HuH-7 (cell line): ENCODE measurements around the gene LMOD2.

Source experiments
- DNase-seq: peaks from one replicate; pipeline ENCODE4 v3.0.0; 2011; ENCODE audit warnings: low spot score

LMOD2 gene

GRCh38 chr7:123640583-123640982 lies 15.1 kb upstream of the LMOD2 start:
- DNase-seq: no peak

DNA sequence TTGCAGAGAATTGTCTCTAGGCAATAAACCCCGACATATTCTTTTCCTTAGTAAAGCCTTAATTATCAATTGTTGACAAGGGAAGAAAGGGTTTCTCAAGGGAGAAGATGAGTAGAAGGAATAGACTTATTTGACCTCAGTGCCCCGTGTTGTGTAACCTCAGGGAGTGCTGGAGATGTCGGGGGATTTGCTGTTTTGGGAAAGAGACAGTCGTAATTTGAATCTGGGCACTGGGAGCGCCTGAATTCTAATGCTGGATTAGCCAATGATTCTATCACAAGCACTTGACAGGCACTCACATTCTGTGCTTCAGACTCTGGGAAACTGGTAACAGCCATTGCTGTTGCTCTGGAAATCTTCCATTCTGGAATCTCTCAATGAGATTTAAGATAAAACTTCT lies 13.8 kb upstream of the LMOD2 start:
- no peak for DNase-seq

DNA sequence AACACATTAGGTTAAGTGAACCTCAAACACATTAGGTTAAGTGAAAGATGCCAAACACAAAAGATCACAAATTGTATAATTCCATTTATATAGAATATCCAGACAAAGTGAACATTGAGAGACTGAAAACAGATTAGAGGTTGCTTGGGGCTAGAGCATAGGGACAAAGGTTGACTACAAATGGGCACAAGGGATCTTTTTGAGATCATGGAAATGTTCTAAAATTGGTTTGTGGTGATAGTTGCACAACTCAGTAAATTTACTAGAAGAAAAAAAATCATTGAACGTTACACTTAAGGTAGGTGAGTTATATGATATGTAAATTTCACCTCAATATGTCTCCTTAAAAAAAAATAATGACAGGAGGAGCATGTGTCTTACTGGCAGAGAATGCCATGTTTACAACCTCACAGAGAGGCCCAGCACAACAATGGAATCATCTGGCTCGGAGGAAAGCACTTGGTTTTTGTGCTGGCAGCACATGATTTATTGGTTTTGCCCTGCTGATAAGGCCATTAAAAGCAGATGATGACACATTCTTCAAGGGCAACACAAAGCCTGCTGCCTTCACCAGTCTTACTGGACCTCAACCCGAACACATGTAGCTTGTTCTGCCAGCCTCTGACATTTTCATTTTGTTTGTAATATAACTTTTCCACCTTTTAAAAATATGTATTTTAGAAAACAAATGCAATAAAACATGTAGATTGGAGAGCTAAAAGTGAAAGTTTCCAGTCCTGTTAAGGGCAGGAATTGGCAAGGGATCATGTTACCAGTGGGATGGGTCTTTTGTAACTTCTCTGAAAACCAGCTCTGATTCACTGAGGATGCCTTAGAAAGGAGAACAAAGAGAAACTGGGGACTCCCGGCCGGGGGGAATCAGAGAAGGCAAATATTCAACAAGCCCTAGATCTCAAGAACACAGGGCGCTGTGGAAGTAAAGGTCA lies 11.9 kb upstream of the LMOD2 start:
- DNase-seq: peak; percentile 60

GRCh38 chr7:123645516-123645915 lies 10.2 kb upstream of the LMOD2 start:
- DNase-seq: no peak

DNA sequence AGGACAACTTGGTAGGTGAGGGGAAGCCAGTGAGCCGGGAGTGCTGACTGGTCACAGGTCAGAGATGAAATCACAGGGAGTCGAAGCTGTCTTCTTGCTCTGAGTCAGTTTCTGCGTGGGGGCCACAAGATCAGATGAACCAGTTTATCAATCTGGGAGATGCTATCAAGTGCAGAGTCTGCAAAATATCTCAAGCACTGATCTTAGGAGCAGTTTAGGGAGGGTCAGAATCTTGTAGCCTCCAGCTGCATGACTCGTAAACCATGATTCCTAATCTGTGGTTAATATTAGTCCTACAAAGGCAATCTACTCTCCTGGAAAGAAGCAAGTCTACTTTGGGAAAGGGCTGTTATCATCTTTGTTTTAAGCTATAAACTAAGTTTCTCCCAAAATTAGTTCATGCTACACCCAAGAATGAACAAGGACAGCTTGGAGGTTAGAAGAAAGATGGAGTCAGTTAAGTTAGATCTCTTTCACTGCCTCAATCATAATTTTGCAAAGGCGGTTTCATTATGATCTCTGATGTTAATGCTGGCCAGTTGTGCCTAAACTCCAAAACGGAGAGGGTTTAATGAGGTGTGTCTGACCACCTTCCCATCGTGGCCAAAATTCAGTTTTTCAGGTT lies 8.4 kb upstream of the LMOD2 start:
- no peak for DNase-seq

- DNase-seq: no peak
These were observed 5.7 kb upstream of the LMOD2 start for GRCh38 chr7:123649964-123650363.

DNA sequence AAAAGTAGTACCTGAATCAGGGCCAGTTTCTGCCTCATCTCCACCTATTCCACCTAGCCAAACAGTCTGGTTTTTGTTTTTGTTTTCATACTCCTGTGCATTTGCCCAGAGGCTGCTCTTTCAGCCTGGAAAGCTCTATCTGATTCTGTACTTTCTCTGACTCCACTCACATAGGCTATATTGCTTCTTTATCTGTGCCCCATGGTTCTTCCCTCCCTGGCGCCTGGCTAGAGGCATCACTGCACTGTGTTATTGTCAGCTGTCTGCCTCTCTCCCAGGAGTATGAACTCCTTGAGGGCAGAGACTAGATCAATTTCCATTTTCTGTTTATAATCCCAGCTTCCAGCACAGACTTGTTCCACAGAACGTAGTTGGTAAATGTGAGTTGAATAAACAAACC lies 5.1 kb upstream of the LMOD2 start:
- no peak for DNase-seq

- DNase-seq: no peak
These were observed 3.3 kb upstream of the LMOD2 start for GRCh38 chr7:123652406-123652805.

DNA sequence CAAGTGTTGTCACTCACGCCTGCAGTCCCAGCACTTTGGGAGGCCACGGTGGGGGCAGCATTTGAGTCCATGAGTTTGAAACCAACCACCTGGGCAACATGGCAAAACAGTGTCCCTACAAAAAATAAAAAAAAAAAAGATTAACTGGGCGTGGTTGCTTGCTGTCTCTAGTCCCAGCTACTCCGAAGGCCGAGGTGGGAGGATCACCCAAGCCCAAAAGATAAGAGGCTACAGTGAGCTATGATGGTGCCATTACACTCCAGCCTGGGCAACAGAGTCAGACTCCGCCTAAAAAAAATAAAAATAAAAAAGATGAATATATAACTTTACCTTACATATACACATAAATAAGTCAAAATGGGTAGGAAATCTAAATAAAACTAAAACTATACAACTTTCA lies 2.5 kb upstream of the LMOD2 start:
- DNase-seq: no peak

GRCh38 chr7:123656544-123657303 lies 1.1 kb downstream of the LMOD2 start:
- DNase-seq: no peak

GRCh38 chr7:123657304-123657685 lies 1.6 kb downstream of the LMOD2 start:
- no peak for DNase-seq

DNA sequence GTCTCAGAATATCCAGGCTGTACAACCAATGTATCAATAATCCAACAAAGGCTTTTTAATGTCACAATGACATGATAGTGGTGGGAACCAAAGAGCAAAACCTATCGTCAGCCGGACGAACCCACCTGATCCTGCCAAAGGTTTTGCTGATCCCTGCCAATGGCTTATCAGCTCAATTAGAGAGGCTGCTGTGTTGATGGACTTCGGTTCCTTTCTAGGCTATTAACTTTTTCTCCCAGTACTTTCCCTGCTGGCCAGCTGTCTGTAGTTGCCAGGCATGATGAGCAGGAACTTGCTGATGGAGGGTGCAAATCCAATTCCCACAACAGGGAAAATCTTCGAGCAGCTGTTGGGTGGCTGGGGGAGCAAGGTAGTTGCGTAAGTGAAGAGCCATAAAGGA lies 2.4 kb downstream of the LMOD2 start:
- no peak for DNase-seq

DNA sequence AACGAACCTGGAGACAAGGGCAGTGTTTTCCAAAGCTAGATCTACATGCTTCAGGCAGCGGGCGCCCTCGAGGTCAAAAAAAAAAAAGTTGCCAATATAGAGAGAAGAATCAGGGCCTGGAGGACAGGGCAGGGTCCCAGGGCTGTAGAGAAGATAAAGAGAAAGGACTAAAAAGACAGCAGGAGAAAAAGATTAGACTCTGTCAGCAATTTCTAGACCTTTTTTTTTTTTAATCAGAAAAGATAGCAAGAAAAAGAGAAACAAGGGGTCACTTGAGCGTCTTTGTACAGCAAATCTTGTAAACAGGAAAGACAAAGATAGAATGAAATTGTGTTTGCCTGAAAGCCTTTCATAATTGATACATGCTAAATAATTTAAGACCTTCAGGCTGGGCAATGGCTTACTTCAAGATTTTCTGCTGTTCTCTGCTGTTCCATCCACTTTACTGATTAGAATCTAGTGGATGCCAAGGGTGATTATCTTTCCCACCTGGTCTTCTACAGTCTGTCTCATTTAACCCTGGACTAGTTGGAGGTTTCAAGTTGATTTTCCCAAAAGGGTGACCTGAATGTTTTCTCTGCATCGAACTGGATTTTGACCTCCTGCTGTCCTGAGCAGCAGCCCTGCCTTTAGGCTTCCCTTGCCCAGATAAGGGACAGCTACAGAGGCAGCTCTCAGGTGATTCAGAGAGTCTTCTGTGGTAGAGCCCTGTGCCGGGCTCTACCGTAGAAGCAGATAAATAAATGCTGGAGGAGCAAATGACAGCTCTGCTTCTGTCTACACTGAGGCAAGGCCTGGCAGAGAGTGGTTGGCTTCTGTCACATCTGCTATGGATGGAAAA lies 5.1 kb downstream of the LMOD2 start:
- DNase-seq: no peak

DNA sequence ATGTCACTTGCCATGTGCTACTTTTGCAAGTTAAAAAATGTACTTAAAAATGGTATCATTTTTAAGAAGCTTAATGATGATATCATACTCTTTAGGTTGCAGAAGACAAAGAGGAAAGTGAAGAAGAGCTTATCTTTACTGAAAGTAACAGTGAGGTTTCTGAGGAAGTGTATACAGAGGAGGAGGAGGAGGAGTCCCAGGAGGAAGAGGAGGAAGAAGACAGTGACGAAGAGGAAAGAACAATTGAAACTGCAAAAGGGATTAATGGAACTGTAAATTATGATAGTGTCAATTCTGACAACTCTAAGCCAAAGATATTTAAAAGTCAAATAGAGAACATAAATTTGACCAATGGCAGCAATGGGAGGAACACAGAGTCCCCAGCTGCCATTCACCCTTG lies 6.1 kb downstream of the LMOD2 start:
- no peak for DNase-seq

DNA sequence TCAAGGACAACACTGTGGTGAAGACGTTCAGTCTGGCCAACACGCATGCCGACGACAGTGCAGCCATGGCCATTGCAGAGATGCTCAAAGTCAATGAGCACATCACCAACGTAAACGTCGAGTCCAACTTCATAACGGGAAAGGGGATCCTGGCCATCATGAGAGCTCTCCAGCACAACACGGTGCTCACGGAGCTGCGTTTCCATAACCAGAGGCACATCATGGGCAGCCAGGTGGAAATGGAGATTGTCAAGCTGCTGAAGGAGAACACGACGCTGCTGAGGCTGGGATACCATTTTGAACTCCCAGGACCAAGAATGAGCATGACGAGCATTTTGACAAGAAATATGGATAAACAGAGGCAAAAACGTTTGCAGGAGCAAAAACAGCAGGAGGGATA lies 6.6 kb downstream of the LMOD2 start:
- DNase-seq: no peak

GRCh38 chr7:123662755-123663154 lies 7.1 kb downstream of the LMOD2 start:
- no peak for DNase-seq

- no peak for DNase-seq
These were observed 7.5 kb downstream of the LMOD2 start for GRCh38 chr7:123663200-123663599.

DNA sequence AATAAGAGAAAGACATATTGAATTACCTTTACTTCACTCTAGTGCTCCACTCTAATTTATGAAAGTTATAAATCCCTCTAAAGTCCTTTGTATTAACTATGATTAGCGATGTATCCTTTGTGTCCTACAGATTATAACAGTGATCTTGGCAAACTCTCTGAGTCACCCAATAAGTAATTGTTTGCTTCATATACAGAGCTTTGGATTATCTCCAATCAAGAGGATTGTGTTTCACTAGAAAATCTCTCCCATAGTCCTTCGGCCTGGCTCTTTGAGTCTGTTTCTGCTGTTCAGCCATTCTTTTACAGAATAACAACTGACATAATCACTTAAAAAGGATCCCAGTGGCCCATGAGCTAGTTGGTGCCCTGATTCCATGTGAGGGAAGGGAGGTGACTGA lies 9.5 kb downstream of the LMOD2 start:
- DNase-seq: no peak

GRCh38 chr7:123665896-123666295 lies 10.2 kb downstream of the LMOD2 start:
- DNase-seq: no peak

DNA sequence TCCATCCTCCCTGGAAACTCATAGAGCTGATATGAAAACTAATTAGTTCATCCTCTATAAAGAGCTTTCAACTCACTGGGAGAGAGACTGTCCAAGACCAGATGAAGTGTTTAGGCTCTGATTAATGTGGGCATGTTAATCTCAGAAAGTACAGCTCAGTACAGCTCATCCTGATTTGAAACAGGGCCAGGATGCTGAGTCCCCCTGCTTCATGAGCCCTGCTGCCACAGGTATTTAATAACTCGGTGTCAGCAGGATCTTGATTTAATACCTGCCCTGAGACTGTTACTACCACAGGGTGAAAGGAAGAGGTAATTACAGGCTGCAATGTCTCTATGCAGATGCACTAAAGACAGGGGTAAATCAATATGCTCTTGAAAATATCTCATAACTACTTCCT lies 10.8 kb downstream of the LMOD2 start:
- no peak for DNase-seq

DNA sequence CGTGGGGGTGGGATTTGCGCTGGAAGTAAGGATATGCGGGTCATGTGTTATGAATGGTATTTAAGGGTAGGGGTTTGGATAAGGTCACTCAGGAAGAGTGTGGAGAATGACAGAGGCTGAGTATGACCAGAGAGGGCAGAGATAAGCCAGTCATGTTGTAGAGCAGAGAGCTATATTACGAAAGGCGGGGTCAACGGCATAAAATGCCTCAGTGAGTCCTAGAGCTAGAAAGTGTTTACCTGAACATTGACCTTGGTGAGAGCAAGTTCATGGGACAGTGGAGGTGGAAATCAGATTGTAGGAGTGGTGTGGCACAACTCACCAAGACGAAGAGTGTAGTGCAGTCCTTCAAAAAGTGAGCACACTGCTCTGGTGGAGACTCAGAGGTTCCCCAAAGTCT lies 13.8 kb downstream of the LMOD2 start:
- peak; percentile 10 for DNase-seq

DNA sequence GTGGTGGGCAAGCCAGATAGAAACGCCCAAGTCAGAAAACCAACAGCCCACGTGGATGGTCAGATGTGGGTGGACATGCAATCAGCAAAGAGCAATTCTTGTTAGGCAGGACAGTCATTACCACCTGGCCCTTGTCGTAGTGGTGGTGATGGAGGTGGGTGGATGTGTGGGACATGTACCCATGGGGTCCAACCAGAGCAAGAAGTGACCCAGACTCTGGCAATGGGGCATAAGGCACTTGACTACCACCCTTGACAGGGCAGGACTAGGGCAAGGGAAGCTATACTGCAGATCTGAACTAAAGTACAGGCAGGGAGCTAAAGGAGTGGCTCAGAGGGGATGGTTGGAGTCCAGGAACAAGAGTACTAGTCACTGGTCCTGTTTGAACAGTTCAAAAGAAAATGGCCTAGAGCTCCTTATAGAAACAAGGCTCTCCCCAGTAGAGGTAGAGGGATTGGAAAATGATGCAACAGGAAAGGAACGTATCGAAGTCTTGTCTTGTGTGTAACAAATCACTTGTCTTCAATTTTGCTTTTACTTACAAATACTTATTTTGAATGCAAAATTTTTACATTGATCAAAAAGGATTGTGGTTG lies 17.6 kb downstream of the LMOD2 start:
- DNase-seq: no peak
